Muscle of arm (tissue), 12 donors: ENCODE data around the gene EML2. TPM values are rescaled to one million over a fixed set of nuclear protein-coding genes. Genes with fewer than 3 reads are reported as not detected.
"Not testable (repeated sequence)": the region's sequence is repeated elsewhere in the genome, so short reads cannot be mapped to it uniquely, and the experiment has no call there.

ENCODE experiments used
- DNase-seq: peaks from one replicate; pipeline ENCODE4 v3.0.0-alpha.2; 2013
- polyA plus RNA-seq, 12 donors: library from polyadenylated mRNA; unstranded; fragments of 120-200 nt; gene quantifications; one replicate each; pipeline ENCODE4 v1.2.1, GENCODE V29; 2013; ENCODE audit not compliant: insufficient read length in 12 of 12

The EML2 gene
- polyA plus RNA-seq, 12 donors: 6.0 to 24.8 (median 9.9) TPM; not detected in 2

- no peak for DNase-seq
Observed at GRCh38 chr19:45653634-45654033, 14.4 kb upstream of the EML2 start.

DNA sequence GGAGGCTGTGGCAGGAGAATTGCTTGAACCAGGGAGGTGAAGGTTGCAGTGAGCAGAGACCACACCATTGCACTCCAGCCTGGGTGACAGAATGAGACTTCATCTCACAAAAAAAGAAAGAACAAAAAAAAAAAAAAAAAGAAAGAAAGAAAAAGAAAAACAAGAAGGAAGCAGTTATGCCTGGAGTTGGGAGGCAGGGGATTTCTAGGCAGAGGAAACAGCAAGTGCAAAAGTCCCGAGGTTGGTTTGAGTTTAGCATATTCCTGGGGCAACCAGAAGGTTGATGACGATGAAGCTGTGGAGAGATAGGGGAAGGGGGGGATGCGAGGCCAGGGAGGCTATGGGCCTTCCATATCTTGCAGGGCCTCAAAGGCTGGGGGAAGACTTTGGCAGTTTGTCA, 11.5 kb upstream of the EML2 start:
- DNase-seq: no peak

GRCh38 chr19:45646345-45646698, 7.1 kb upstream of the EML2 start:
- no peak for DNase-seq

GRCh38 chr19:45645631-45646344, 6.6 kb upstream of the EML2 start:
- DNase-seq: peak; percentile 58

DNA sequence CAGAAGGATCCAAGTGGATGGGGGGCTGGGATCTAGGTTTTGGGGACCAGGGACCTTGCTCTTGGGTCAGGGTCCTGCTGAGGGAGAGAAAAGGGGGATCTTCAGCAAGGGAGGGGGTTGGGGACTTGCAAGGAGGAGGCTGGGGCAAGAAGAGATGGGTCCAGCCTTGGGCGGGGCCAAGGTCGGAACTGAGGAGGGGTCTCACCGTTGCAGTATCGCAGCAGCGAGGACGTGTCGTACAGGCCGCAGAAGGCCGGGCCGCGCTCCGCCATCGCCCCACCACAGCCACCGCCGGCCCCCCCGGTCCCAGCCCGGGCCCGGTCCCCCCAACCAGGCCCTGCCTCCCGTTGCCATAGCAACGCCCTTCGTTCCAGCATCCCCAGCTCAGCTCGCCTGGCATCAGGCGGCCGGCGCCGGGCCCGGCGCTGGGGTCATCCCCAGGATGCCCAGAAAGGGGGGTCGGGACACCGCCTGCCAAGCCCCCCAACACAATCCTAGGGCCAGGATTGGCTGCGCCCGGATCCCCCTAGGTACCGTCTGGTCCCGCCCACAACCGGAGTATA, 6.0 kb upstream of the EML2 start:
- no peak for DNase-seq

GRCh38 chr19:45643927-45644771, 5.0 kb upstream of the EML2 start:
- no peak for DNase-seq

DNA sequence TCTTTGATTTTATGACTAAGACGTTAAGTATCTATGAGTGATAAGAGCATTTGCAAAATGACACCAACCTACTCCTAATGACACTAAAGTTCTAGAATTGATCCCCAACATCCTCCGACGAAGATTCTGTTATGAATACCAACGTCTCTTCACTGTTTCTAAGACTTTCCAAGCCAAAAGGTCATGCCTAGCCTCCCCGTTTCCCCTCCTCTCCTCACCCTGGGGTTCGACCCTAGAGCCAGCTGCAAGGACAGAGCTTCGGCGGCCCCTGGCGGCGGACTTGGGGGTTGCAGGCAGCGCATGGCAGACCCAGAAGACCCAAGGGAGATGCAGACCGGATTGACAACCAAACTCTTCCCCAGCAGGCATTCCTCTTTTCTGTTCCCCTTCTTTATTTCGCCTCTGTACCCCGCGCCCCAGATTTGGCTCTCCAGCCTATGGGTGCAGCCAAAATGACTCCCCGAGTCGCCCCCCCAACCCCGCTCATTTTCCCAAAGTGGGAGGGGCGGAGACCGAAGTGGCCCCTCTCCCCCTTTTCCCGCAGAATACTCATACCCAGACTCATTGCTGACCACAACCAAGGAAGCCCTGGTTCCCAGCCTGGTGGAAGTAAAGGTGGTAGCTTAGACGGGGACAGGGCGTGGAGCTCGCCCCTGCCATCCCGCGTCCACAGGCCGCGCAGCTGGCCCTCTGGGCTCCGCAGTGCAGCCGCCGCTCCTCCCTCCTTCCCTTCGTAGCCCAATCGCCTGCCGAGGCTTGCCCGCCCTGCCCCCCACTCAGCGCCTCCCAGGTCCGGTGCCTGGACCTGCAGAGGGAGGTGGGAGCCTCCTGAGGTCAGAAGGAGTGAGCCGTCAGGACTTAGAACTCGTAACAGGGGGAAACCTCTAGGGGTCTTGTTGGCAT, 4.1 kb upstream of the EML2 start:
- peak; percentile 85 for DNase-seq

- DNase-seq: peak; percentile 24
Observed at GRCh38 chr19:45641274-45642105, 2.3 kb upstream of the EML2 start.

- DNase-seq: no peak
Observed at GRCh38 chr19:45640849-45641273, 1.7 kb upstream of the EML2 start.

DNA sequence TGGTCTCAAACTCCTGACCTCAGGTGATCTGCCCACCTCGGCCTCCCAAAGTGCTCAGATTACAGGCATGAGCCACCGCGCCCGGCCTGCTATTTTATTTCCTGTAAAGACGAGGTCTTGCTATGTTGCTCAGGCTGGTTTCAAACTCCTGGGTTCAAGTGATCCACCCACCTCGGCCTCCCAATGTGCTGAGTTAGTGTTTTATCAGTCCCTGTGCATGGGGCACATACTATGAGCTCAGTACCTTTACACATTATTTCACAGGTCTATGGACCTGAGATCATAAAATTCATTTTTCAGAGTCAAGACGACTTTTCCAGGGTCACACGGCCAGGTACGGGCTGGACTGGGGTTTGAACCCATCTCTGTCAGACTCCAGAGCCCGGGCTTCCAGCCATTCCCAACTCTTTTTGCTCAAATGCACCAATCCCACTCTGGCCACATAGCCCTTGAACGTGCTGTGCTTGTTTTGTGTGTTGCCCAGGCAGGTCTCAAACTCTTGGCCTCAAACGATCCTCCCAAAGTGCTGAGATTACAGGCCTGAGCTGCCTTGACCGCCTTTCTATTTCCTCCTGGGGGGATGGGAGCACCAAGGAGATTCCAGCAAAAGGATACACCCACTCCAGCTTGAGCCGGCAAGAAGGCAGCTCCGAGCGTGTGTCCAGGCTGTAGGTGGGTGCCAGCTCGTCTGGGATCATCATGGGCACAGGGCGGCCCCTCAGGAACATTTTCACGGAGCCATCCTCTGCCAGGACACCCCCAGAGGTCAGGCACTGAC, 1.1 kb downstream of the EML2 start:
- DNase-seq: no peak

DNA sequence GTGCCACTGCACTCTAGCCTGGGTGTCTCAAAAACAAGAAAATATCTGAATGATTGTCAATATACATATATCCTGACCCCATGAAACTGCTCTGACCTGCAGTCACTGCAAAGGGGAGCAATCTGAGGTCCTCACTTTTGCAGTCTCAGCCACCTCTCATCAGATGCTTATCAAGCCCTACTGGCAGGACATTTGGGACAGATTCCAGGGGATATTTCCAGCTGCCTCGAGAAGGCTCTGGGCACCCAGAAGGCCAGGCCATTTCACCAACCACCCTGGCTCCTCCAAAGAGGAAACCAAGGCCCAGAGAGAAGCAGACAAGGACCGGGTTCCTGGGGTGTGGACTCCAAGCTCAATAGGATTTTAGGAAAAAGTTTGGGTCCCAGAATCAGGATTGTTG, 2.3 kb downstream of the EML2 start:
- DNase-seq: no peak

DNA sequence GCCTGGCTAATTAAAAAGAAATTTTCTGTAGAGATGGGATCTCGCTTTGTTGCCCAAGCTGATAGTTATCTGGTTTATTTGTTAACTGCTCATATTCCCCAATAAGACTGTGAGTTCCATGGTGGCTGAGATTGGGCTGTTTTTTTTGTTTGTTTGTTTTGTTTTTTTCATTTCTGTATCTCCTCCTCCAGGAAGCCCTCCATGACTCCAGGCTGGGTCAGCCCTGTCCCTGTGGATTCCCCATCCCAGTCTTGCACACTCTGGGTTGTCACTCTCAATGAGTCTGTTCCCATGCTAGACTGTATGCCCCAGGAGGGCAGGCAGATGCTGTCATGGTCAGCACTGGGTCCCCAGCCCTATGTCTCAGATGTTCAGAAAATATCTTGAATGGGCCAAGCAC, 2.9 kb downstream of the EML2 start:
- DNase-seq: no peak

- peak; percentile 36 for DNase-seq
Observed at GRCh38 chr19:45632468-45633196, 6.6 kb downstream of the EML2 start.

DNA sequence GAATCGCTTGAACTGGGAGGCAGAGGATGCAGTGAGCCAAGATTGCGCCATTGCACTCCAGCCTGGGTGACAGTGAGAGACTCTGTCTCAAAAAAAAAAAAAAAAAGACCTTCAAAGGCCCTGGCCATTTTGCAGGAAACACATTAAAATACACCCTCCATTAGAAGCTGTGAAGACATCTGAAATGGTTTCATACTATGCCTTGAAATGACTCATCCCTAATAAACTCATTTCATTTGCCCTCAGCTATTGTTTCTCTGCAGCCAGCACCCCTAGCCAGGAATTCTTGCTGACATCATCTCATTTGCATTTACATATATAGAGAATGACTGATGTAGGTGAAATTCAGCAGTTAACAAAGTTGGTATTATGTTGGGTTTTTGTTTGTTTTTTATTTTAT, 8.7 kb downstream of the EML2 start:
- DNase-seq: no peak

GRCh38 chr19:45629704-45630103, 9.5 kb downstream of the EML2 start:
- DNase-seq: no peak

- DNase-seq: not testable (repeated sequence)
Observed at GRCh38 chr19:45628219-45628618, 11.0 kb downstream of the EML2 start.

GRCh38 chr19:45623984-45624383, 15.2 kb downstream of the EML2 start:
- no peak for DNase-seq

- no peak for DNase-seq
Observed at GRCh38 chr19:45621976-45622503, 17.2 kb downstream of the EML2 start.

GRCh38 chr19:45621389-45621788, 17.8 kb downstream of the EML2 start:
- no peak for DNase-seq
